SKM-1 treated with dmso at 0.1 percent for 144 hours (cell line): ENCODE measurements around the gene ARHGAP24.
A peak's percentile ranks its signal among the peaks of the same experiment; 100 is the strongest.
"Not testable (repeated sequence)": the region's sequence is repeated elsewhere in the genome, so short reads cannot be mapped to it uniquely, and the experiment has no call there.

Source experiments
- DNase-seq: peaks from one replicate; lab custom pipeline; 2025; ENCODE audit not compliant: unreplicated experiment; lab: John Stamatoyannopoulos, UW

ARHGAP24 gene

DNA sequence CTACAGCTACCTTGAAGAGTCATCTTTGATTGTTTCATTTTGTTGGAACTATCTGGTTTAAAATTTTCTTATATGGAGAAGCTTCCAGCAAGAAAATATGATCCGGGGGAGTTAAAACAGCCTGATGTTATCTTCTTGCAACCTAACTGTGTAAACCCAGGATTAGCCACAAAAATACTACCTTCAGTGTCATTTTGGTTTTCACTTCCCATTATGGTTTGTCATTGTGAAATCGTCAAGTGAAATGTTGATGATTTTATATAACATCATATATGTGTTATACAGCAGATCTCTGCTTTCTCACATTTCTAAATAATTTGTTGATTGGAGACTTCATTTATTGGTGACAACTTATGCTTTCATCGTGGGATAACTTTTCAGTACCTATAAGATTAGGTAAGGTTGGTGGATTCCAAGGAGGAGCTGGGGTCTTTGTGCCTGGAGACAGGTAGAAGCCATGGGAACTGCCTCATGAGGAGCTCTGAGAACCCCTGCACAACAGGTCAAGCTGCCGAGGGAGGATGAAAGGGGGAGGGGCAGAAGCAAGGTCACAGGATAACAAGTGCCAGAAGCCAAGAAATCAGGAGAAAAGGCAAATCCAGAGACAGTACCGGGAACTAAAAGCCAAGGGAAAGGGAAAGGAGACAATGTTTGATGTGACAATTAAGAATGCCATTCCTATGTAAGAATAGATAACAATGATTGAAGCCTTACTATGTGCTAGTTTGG lies 7.2 kb downstream of the ARHGAP24 start:
- DNase-seq = no peak

DNA sequence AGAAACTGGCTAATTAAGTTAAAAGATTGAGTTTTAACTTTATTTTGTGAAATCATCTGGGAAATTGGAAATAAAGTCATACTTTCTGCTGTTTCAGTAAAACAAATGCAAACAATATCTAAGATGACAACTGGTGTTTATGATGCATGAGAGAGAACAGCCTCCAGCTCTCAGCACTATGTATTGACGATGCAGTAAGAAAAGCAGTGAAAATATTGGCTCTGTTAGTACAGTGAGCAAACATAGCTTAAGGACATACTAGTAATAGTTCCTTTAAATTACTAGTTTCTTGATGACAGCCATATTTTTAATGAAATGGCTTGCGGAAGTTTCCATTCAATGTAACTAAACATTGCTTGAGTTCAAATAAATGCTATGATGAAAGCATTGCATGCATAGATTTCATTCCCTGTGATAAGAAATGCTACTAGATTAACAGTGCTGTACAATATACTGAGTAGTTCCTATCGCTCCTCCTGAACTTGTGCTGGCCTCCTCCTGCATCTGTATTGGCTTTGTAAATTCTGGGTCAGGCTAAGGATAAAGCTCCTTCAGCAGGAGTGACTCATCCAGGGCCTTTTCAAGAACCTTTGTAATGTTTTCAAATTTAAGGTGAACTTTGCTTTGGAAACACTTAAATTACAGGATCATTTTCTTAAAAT lies 11.6 kb downstream of the ARHGAP24 start:
- no peak for DNase-seq

DNA sequence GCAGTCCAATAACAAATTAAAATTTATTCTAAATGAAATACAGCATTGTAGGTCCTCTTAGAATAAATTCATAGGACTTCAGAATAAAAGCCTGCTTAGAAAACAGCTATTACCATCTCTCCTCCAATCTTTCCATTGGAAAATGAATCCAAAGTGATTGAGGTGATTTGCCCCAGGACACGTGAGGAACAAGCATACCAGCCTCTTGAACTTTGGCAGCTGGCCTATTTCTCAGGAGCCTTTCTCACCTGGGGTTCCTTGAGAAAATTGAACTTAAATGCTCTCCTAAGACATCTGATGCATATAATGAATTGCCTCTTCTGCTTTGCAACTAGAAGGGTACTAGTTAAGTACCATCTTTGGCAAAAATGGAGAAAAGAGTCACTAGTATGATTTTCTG lies 13.5 kb downstream of the ARHGAP24 start:
- no peak for DNase-seq

DNA sequence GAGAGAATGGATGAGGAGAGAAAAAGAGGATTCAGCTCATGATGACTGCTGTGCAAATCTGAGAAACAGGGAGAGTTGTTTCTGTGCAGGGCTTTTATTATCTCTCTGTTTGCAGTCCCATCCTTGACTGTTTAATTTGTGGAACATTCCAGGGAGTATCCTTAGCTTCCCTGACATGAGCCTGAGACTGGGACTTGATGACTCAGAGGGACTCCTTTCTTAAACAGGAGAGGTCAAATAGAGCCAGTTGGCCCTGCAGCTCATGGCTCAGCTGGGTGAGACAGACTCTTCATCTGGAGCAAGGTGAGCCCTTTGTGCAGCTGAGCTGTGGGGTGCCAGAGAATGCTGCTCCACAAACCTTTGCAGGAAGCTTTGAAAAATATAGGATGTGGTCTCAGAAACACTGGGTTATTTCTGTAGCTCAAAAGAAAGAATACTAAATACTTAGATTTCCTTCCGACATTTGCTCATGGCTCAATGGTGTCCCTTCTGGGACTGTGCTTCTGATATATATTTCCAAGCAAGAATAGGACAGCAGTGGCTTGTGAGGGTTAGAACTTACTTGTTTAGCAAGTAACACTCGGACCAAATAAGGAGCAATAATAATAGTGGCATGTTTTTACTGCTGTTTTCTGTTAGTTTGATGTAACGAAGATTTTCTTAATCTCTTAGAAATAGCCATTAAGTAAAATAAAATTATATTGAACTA lies 14.5 kb downstream of the ARHGAP24 start:
- no peak for DNase-seq

DNA sequence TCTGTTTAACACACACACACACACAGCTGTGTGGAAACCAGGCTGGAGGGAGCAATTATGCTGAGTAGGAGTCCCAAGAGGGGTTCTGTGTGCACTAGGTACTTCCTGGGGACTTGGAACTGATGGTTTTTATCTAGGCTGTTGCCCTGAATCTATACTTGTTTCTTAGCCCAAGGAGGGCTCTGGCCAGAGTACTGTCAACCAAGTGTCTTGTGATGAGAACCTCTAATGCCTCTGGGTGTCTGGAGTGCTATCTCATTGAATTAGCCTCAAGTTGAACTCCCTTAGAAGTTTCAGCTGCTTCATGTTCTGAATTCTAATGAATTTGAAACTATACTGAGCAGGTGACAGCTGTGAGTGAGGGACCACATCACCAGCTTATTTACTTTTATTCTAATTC lies 16.6 kb downstream of the ARHGAP24 start:
- DNase-seq = no peak

DNA sequence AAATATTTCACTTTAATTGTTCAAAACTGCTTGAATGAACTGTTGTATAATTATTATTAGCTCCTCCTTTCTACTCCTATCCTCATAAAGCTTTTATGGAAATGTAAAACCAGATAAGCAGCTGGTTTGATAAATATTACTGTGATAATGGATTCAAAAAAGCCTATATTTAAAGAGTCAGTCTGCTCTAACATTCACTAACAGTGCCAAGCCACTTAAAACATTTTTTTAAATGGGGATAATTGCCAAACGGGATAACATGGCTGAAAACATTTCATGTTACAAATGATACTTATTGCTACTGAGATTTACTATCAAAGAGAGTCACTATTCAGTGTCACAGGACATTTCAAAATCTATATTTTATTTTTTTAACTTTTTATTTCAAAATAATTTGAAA lies 17.4 kb downstream of the ARHGAP24 start:
- DNase-seq = no peak

DNA sequence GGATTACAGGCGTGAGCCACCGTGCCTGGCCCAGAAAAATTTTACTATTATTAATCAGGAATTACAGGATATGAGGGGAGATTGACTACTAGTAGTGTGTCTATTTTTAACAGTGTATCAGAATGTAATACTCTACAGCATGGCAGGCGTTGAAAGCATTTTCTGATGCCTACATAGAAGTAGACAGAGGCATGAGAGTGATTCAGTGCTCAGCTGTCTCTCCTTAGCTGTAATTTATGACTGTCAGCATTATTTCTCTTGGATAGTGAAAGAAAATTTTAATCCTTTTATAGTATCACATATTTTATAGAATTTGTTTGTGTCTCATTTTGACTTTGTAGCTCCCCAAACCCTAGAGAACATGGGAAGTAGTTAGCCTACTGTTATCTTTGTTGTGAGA lies 20.7 kb downstream of the ARHGAP24 start:
- DNase-seq = no peak

DNA sequence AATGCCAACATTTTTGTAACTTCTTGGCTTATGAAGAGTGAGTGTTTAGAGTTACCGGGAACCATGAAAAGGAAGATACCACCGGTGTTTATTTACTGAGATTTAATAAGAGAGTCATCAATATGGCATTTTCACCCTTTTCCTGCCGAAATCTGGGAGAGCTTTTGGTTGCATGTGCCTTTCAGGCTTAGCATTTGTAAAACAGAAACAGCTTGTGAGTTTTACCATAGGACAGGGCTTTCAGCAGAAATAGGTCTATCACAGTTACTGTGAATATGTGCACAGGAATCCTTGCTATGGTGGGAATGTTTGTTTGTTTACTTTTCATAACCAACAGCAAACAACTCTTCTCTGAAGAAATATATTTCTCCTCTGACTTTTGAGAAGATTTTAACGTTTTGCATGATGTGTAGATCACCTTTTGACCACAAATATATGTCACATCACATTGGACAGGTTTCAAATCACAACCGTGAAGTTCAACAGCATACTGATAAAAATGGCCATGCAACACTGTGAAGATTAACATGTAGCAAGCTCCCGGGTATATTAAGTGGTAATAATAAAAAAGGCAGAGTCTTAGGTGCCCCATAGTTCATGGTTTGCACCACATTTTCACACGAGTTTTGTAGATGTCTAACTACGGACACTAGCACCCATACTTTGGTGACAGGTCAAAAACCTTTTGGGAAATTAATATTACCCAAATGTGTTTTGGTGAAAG lies 21.3 kb downstream of the ARHGAP24 start:
- no peak for DNase-seq

DNA sequence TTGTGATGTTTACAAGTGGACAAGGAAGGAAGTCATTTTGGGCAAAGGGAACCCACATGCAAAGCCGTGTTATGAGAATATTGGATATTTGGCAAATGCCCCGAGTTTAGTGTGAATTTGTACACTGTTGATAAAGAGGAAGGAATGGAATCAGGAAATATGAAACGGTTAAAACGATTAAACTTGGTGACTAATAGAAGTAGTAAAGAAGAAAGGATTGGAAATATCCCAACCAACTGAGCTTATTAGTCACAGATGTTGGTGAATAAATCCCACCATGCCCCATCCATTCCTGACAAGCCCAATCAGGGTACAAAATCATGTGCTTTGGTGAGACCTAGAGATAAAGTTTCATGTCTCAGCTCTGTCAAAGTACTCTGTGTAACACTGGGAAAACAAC lies 22.0 kb downstream of the ARHGAP24 start:
- no peak for DNase-seq

DNA sequence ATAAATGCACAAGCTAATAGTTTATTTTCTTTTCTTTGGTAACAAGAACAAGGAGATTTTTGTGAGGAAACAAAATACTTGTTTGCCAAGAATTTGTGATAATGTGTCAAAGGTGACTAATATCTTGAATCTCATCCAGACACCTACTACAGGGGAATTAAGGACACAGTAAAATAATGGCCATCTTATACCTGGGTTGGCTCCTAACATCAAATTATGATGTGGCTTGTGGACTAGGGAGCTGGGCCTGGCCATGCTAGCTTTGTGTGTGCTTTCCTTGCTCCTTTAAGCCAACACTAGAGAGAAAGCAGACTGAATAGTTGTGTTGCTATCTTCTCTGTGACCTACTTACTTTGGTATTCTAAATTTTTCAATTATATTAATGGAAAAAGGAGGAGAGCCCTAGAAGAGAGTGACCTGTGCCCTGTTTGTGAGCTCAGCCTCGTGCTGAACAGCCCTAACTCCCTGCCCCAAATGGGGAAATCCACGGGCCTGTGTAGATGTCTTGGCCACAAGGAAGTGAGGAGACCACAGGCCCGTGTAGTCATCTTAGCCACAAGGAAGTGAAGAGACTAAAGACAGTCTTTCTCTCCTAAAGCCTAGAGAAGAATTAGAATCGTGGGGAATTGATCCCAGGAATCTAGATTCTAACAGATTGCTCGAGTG lies 23.3 kb downstream of the ARHGAP24 start:
- DNase-seq = peak; percentile 86

DNA sequence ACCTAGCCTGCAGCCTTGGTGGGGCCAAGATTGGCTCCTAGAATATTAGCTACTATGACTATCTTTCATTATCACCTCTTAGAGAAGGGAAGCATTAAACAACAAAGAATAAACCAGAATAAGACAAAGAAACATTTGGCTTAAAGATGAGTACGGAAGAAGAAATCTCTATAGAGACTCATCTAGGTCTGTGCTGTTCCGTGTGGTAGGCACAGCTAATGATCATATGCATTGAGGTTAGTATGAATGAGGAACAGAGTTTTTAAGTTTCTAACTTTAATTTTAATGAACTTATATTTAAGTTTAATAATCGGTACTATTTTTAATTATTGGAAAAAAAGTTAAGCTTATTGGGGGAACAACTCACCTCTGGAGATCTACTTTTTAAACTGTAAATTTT lies 24.6 kb downstream of the ARHGAP24 start:
- DNase-seq = no peak

DNA sequence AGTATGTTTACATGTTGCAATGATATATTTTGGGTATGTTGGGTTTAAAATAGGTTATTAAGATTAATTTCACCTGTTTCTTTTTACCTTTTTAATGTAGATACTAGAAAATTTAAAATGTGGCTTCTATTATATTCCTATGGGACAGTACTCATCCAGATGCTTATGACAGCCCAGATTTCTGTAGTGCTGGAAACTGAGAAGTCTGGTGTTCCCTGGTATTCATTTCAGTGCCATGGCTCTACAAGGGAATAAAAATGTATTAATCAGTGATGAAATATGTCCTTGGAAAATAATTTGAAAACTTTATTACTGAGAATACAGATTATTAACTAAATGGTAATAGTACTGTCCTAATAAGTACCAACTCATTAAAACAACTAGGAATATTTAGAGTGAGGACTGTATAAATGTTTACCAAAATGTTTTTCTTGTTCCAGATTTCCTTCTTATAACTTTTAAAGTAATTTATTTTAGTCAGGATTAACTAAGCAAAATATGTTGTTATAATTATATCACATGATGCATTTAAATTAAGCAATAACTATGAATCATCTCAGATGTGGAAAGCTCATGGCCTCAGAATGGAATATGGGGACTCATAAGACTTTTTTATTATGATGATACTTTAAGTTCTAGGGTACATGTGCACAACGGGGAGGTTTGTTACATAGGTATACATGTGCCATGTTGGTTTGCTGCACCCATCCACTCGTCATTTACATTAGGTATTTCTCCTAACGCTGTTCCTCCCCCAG lies 25.3 kb downstream of the ARHGAP24 start:
- DNase-seq = no peak

DNA sequence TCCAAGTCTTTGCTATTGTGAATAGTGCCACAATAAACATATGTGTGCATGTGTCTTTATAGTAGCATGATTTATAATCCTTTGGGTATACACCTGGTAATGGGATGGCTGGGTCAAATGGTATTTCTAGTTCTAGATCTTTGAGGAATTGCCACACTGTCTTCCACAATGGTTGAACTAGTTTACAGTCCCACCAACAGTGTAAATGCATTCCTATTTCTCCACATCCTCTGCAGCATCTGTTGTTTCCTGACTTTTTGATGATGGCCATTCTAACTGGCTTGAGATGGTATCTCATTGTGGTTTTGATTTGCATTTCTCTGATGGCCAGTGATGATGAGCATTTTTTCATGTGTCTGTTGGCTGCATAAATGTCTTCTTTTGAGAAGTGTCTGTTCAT lies 26.2 kb downstream of the ARHGAP24 start:
- not testable (repeated sequence) for DNase-seq

DNA sequence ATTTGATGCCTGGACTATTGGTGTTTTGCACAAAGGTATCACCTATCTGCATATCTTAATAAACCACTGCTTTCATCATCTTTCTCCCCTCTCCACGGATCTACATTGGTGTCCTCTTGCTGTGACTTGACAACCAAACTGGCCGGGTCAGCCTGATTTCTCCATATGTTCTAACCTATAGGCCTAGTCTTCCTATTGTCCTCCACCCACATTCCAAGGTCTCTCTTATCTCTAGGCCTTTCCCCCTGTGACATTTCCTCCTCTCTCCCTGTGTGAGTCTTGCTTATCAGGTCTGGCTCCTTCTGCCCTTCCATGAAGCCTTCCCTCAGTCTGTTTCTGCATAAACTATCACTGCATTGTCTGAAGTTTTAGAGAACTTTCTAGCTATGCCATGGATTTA lies 33.7 kb downstream of the ARHGAP24 start:
- DNase-seq = no peak

DNA sequence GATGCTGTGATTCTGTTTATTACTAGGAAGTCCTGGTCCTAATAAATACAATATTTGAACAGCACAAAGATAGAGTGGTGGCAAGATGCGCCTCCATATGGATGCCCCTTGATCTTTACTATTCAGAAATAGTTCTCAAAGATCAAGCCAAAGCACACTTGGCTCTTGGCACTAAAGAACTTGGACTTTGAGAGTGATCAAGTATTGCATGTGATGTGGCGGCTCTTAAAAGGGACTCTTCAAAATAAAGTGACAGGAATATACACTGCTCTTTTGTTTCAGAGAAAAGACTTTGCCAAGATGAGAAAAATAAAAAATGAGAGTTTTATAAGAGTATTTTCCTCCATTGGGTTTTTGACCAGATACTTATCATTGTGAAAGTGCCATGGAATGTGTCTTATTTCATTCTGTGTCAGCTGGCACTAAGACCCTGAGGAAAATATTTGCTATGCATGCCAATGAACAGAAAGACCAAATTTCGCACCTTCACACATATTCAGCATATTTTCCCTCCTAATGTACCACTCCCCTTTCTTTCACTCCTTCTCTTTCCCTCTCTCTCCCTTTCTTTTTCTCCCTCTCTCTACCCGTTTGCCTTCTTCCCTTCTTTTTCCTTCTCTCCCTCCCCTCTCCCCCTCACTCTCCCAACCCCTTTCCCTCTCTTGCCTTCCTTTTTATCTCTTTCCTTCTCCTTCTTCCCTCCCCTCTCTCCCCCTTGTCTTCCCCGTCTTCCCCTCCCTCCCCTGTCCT lies 35.1 kb downstream of the ARHGAP24 start:
- DNase-seq = no peak

DNA sequence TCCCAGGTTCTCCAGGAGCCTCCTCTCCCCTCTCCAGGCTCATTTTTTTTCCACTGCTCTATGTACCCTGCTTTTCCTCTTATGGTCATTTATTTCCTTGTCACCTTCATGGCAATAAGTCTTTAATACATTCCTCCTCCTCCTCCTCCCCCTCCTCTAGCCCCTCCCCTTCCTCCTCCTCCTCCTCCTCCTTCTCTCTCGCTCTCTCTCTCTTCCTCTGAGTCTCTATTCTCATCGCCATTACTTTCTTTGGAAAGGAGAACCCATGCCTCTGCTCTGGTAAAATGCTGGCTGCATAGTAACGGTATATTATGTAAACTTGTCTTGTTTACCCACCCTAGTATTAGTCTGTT lies 35.7 kb downstream of the ARHGAP24 start:
- DNase-seq = no peak

DNA sequence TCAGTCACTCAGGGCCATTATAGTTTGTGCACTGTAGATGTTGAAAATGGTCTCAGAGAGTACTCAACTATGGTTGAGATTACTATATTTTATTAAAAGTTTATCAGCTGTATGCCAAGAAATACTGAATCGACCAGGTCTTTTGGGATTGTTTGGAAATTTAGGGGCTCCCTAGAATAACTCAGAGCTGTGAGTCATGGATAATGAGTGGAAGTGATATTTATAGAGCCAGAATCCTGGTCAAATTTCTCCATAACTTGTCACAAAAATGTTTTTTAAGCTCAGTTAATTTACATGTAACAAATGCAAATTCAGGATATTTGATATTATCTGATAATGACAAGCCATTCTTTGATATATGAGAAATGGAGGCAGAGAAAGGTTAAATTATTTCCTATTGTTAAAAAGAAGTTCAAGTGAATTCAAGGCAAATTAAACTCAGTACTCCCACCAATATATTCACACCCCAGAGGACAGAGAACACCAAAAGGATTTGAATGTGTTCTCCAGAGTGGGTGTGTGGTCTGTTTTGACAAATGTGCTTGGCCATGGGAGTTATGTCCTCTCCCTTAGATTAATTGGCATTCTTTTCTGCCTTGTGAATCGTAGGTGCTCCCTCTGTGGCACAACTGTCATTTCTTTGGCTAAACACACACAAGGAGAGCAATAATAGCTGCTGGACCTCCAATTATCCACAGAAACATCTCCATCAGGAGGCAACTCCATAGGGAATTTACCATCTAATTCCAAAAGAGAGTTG lies 37.7 kb downstream of the ARHGAP24 start:
- no peak for DNase-seq

DNA sequence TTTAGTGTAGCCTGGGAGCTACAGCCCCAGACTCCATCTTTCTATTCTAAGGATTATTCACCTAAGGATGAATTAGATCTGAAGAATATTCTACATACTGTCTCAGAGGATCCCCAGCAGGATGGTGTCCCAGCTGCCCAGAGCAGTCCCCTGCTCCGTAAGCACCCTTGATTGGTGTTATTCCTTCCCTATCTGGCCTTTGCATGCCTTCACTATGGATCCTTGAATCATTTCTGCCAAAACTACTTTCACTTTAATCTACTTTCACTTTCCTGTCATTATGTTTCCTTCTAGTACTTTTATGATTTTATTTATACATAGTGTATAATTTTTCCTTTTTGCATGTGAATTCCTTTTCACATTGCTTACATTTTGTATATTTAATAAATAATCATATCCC lies 39.2 kb downstream of the ARHGAP24 start:
- DNase-seq = no peak

DNA sequence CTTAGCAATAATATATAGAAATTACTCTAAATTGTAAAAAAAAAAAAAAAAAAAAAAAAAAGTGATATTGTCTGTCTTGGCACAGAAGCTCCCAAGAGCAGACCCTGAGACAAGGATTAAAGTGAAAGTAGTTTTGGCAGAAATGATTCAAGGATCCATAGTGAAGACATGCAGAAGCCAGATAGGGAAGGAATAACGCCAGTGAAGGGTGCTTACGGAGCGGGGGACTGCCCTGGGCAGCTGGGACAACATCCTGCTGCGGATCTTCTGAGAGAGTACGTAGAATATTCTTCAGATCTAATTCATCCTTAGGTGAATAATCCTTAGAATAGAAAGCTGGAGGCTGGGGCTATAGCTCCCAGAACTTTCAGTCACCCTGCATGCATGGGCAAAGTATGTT lies 39.8 kb downstream of the ARHGAP24 start:
- DNase-seq = no peak
